Activated CD8-positive, alpha-beta memory T cell treated with anti-CD3 and anti-CD28 coated beads for 4 hours (primary cell): ENCODE data around the gene LPP.

Experiments
- DNase-seq, 2 donors: peaks; one replicate each; pipeline ENCODE4 v3.0.0-alpha.2; 2020; ENCODE audit warnings: low read depth in 2 of 2

Gene LPP

GRCh38 chr3:188253123-188253793 is 99.3 kb downstream of the LPP start:
- DNase-seq, result no peak

- no peak for DNase-seq
Measured at GRCh38 chr3:188253800-188254452, 100.0 kb downstream of the LPP start.

DNA sequence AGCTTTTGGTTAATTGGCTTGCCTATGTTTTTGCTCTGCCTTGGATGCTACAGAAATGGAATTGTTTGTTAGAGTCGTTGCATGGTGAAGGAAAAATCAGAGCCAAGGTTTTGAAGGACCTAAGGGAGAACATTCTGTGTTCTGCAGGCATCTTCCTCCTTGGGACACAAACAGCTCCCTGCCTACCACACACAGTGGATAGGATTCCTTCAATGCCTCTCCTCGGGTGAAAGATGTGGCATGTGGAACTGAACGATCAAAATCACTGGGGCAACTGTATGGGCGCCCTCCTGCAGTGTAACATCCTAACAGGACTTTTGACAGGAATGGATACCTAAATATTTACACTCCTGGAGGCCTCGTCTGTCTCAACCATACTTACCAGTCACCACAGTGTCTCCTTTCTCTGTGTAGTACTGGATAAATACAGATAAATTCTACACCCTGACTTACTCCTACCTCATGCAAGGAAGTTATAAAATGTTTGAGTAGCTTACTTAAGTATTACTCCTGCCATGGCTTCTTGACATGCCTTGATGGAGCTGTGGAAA is 100.6 kb downstream of the LPP start:
- no peak for DNase-seq

DNA sequence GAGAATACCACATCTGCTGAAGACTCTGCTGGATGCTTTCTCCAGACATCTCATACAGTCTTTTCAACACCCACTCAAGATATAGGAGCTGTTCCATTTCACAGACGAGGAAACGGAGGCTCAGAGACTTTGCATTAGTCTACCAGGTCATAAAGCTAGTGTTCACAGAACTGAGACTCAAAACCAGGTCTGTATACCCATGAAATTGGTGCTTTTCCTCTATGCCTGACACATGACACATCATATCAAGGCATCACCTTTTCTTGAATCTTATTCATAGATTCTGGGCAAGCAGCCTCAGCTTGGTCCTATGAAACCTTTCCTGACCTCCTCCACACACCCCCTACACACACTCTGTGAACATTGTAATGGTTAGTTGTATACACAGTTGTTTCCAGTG is 101.2 kb downstream of the LPP start:
- DNase-seq, result no peak

DNA sequence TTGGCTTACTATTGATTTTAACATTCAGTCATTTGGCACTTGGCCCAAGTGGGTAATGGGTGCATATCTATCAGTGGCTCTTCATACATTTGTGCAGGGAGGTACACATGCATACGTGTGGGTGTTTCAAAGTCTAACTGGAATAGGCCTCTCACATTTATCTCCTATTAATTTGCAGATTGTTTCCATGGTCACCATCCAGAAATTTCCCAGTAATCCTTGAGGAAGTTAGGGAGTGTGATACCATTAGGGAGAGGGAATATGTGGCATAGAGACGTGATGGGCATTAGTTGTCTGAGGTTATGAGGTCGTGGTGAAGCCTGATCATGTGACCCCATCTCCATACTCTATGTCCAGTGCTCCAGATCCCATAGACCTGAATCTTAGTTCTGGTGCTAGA is 102.8 kb downstream of the LPP start:
- DNase-seq, result no peak

- no peak for DNase-seq
Measured at GRCh38 chr3:188257384-188258026, 103.5 kb downstream of the LPP start.

DNA sequence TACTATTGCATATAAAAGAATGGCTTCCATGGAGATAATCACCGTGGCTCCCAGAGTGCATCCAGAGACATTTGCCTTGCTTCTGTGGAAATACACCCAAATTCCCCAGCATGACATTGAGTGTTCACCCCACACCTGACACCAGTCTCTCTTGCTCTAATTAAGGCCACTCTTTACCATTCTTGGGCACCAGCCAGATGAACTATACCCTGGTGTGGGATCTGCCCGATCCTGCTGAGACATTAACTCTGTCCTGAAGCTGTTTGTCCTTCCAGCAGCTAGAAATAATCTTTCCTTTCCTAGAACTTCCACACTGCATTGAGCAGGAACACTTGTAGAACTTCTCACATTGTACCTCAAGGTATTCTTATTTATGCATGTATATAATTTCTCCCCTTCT is 105.2 kb downstream of the LPP start:
- DNase-seq, result no peak

DNA sequence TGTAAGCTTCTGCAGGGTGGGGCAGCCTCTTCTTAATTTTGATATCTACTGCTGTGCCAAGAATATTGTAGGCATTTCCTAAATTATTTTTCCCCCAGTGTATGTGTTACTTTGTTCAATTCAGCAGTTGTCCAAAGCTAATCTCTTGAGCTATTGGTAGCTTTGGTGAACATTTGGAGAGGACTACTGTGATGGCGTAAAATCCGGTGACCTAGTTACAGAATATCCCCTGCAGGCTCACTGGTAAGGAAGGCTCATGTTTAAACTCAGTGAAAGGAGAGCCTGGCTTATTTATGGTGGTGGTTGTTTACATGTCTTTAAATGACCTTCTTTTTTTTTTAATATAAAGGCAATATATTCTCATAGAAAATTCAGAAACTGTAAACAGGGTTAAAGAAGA is 105.6 kb downstream of the LPP start:
- no peak for DNase-seq

DNA sequence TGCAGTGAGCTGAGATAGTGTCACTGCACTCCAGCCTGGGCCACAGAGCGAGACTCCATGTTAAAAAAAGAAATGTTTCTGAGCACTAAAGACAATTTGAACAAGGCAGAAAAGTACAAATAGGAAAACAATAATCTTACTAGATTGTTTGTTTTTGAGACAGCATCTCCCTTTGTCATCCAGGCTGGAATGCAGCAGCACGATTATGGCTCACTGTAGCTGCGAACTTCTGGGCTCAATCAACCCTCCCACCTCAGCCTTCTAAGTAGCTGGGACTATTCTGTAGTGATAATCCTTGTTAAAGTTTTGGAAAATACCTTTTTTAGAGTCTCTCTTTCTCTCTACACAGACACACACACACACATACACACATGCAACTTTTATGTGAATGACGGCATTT is 107.1 kb downstream of the LPP start:
- no peak for DNase-seq

- DNase-seq, result no peak
Measured at GRCh38 chr3:188262488-188262887, 108.5 kb downstream of the LPP start.

- no peak for DNase-seq
Measured at GRCh38 chr3:188262913-188263683, 109.1 kb downstream of the LPP start.

DNA sequence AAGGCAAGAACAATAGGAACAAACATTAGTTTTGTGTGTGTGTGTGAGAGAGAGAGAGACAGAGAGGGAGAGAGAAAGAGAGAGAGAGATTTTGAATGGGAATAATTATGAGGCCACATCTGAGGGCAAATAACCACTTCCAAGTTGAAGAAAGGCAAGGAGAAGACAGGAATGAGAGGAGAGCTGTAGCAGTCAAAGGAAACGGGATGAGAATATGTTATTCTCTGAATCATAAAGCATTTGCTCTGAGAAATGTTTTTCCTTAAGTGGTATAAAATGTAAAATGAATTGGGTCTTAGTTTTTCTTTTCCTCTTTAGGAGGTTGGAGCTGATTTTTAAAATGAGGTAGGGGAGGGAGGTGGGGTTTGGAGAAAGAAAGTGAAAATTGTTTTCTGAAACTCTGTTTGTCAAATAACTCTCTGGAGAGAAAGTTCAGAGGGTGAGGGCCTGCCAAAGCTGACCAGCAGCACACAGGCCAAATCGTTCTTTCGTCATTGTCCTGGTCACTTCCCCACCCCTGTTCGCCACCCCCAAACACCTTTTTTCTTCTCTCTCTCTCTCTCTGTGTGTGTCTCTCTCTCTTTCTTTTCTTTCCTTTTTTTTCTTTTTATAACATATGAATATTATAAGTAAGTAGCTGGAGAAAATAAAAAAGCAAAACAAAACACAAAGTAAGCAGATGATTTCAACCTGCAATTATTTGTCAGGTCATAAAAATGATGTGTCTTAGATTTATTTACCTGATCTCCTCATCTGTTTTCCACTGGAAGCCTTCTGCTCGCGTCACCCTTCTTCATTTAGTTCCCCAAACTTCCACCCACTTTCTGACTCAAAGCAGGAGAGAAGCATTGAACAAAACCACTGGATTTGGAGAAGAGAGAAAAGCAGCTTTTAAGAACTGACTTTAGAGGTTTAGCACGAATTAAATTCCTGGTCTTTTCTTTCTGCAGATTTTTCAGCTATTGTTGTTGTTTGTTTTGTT is 110.6 kb downstream of the LPP start:
- DNase-seq, result no peak

DNA sequence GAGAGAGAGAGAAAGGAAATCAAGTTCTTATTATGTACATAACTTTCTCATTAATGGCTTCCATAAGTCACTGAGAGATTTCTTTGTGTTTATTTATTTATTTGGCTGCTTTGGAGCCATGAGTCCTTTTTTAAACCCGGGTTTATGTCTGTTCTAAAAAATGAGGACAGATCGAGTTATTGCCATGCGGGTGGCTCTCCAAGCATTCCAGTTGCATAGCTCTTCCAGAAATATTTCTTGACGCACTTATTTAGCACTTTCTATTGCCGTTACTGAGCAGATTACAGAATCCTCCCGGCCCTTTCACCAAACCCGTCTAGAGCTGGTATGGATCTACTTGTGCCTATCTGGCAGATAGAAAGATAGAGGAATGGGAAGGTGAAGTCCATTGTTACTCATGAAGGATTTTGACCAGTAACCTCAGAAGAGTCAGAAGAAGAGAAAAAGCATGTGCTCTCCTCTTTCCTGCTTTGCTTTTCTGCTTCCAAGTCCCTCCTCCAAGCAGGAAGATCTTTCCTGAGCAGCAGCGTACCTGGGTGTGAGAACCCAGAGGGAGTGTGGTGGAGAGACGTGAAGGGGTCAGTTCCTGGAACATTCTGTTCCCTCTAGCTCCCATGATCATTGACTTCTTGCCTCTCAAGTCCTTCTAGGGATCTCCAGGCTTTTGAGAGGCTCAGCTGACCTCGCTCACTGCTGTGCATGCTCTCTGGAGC is 112.8 kb downstream of the LPP start:
- DNase-seq, result no peak

GRCh38 chr3:188267790-188268335 is 113.9 kb downstream of the LPP start:
- no peak for DNase-seq

DNA sequence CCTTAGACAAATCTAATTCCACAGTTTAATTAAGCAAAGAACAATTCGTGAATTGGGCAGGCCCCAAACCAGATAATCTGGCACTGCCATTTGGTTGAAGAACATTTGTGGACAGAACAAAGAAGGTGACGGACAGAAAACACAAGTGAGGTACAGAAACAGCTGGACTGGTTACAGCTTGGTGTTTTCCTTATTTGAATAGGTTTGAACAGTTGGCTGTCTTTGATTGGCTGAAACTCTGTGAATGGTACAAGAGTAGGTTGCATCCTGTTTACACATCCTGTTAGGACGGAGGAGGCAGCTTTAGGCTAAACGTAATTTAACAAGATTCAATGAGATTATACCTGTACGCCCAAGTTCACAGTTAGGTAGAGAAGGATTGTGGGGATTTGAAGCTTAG is 114.4 kb downstream of the LPP start:
- DNase-seq, result no peak

- DNase-seq, result no peak
Measured at GRCh38 chr3:188269040-188269439, 115.1 kb downstream of the LPP start.

- no peak for DNase-seq
Measured at GRCh38 chr3:188270423-188270972, 116.5 kb downstream of the LPP start.

DNA sequence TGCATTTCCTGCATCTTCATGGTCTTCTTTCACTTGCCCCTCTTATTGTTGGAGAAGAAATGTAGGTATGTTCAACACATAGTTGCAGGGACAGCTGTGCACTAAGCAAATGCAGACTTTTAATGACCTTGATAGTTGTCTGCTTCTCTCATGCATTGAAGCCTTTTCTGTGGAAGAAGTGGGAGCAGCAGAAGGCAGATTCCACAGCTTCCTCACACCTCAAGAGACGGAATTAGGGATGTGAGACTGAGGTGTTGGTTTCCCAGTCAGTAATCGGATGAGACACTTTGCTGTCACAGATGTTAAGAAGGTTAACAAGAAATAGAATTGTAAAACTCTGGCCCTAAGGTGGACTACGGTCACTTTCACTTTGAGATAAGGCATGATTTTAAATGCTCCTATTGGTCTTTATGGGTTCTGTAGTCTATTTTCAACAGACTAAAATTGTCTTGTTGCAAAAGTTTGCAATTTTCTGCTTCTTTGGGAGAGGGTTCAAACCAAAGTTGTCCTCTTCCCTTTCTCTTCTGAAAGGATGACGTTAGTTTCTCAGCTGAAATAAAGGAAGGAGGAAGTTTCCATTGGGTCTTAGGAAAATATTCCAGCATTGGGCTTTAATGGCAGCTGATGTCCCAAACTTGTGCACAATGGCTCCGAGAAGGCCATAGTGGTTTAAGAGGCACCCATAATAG is 117.4 kb downstream of the LPP start:
- no peak for DNase-seq
